Astrocyte (in vitro differentiated cells and primary cell): ENCODE data around the gene PRR5. TPM values are rescaled to one million over a fixed set of nuclear protein-coding genes. Genes with fewer than 3 reads are reported as not detected.

Experiments
- DNase-seq: peaks from one replicate; pipeline ENCODE4 v3.0.0-alpha.2; 2010; ENCODE audit warnings: low read depth
- FAIRE-seq: peaks from 2 replicates; lab custom pipeline; 2011; peaks lifted over from hg19 to GRCh38; lab: Jason Lieb, UNC
- H2AFZ ChIP-seq: 2 replicates; pipeline ENCODE4 v1.6.0; 2012; ENCODE audit warnings: low read depth, low read length, inconsistent platforms
- H3K27ac ChIP-seq: 2 replicates; pipeline ENCODE4 v1.5.1; 2011; ENCODE audit warnings: low read depth, low read length, inconsistent platforms
- H3K27me3 ChIP-seq: 2 replicates; pipeline ENCODE4 v1.6.0; 2011; ENCODE audit warnings: low read length, inconsistent platforms; ENCODE audit not compliant: insufficient read depth
- H3K36me3 ChIP-seq: 2 replicates; pipeline ENCODE4 v1.5.1; 2011; ENCODE audit warnings: low read length, inconsistent platforms; ENCODE audit not compliant: insufficient read depth
- H3K4me1 ChIP-seq: 2 replicates; pipeline ENCODE4 v1.5.1; 2011; ENCODE audit warnings: low read length, inconsistent platforms; ENCODE audit not compliant: insufficient read depth
- H3K4me2 ChIP-seq: 2 replicates; pipeline ENCODE4 v1.6.0; 2012; ENCODE audit warnings: low read length, inconsistent platforms
- H3K4me3 ChIP-seq: 2 replicates; pipeline ENCODE4 v1.5.1; 2011; ENCODE audit warnings: low read depth, mild to moderate bottlenecking, low read length, inconsistent platforms; ENCODE audit not compliant: insufficient read depth
- H3K79me2 ChIP-seq: 2 replicates; pipeline ENCODE4 v1.6.0; 2012; ENCODE audit warnings: mild to moderate bottlenecking, low read length, inconsistent platforms; ENCODE audit not compliant: insufficient read depth
- H3K9ac ChIP-seq: 2 replicates; pipeline ENCODE4 v1.6.0; 2012; ENCODE audit warnings: mild to moderate bottlenecking, low read length, inconsistent platforms
- H3K9me3 ChIP-seq: 2 replicates; pipeline ENCODE4 v1.5.1; 2012; ENCODE audit warnings: low read depth, mild to moderate bottlenecking, low read length, inconsistent platforms; ENCODE audit not compliant: insufficient read depth
- H4K20me1 ChIP-seq: 2 replicates; pipeline ENCODE4 v1.6.0; 2012; ENCODE audit warnings: low read length, inconsistent platforms; ENCODE audit not compliant: insufficient read depth
- H3K27ac Mint-ChIP-seq: one replicate; pipeline ENCODE4 v1.8.0; 2021; ENCODE audit warnings: mild to moderate bottlenecking, mixed read lengths; ENCODE audit not compliant: unreplicated experiment
- H3K27me3 Mint-ChIP-seq: one replicate; pipeline ENCODE4 v1.8.0; 2021; ENCODE audit warnings: low read depth, mixed read lengths; ENCODE audit not compliant: unreplicated experiment
- H3K36me3 Mint-ChIP-seq: one replicate; pipeline ENCODE4 v1.8.0; 2021; ENCODE audit warnings: low read depth, mixed read lengths; ENCODE audit not compliant: unreplicated experiment
- H3K4me1 Mint-ChIP-seq: one replicate; pipeline ENCODE4 v1.8.0; 2021; ENCODE audit warnings: low read depth, mixed read lengths; ENCODE audit not compliant: unreplicated experiment
- H3K4me3 Mint-ChIP-seq: one replicate; pipeline ENCODE4 v1.8.0; 2021; ENCODE audit warnings: mild to moderate bottlenecking, moderate library complexity, mixed read lengths; ENCODE audit not compliant: unreplicated experiment
- H3K9me3 Mint-ChIP-seq: one replicate; pipeline ENCODE4 v1.8.0; 2021; ENCODE audit warnings: mild to moderate bottlenecking, mixed read lengths; ENCODE audit not compliant: unreplicated experiment
- CTCF ChIP-seq: IDR thresholded peaks from 2 replicates; pipeline ENCODE4 v1.5.1; 2011; ENCODE audit warnings: low read depth, mild to moderate bottlenecking, inconsistent platforms, low read length, moderate library complexity; ENCODE audit not compliant: insufficient read depth
- EZH2 ChIP-seq: IDR thresholded peaks from 2 replicates; pipeline ENCODE4 v1.6.1; 2012; ENCODE audit warnings: mild to moderate bottlenecking, low read length, inconsistent platforms; ENCODE audit not compliant: insufficient read depth
- total RNA-seq: library from RNA; stranded (reverse); gene quantifications from 2 replicates; pipeline ENCODE4 v1.2.1, GENCODE V29; 2021

PRR5 gene
- total RNA-seq, 1 donor from 2014 or later: 23.6 TPM

GRCh38 chr22:44755417-44755816, 53.4 kb downstream of the PRR5 start:
- no peak for TF ChIP-seq CTCF
- Histone ChIP-seq H3K36me3 (no peaks in the 10 kb centered on the region), H3K4me2 (no peak overlapping the region), H3K27me3 (peaks cover 28% of the 10 kb centered on the region), H3K4me3 (no peak overlapping the region), H4K20me1 (peaks cover 4% of the 10 kb centered on the region), H3K79me2 (no peaks in the 10 kb centered on the region), H3K4me1 (peaks cover 20% of the 10 kb centered on the region), H2AFZ (no peak overlapping the region), H3K27ac (no peak overlapping the region), H3K9me3 (no peaks in the 10 kb centered on the region), H3K9ac (no peak overlapping the region)
- Mint-ChIP-seq H3K36me3 (no peaks in the 10 kb centered on the region), H3K9me3 (no peaks in the 10 kb centered on the region), H3K27me3 (peaks cover 10% of the 10 kb centered on the region), H3K27ac (no peak overlapping the region), H3K4me1 (peaks cover 18% of the 10 kb centered on the region), H3K4me3 (no peak overlapping the region)
- FAIRE-seq (no peak), DNase-seq (no peak)

- H3K4me3 Mint-ChIP-seq: no peak overlapping the region
- no peak overlapping the region for H2AFZ ChIP-seq
- no peak overlapping the region for H3K27ac ChIP-seq
- H3K4me1 Mint-ChIP-seq: peaks cover 18% of the 10 kb centered on the region
- H3K79me2 ChIP-seq: no peaks in the 10 kb centered on the region
- H3K27me3 Mint-ChIP-seq: peaks cover 10% of the 10 kb centered on the region
- DNase-seq (no peak), FAIRE-seq (no peak)
- H3K9me3 Mint-ChIP-seq: peaks cover under 1% of the 10 kb centered on the region
- TF ChIP-seq EZH2 (no peak), CTCF (no peak)
- H3K4me2 ChIP-seq: no peak overlapping the region
- H3K4me3 ChIP-seq: no peak overlapping the region
- H3K9ac ChIP-seq: no peak overlapping the region
- peaks cover 4% of the 10 kb centered on the region for H4K20me1 ChIP-seq
- H3K27me3 ChIP-seq: peaks cover 33% of the 10 kb centered on the region
- H3K9me3 ChIP-seq: no peaks in the 10 kb centered on the region
- H3K27ac Mint-ChIP-seq: no peak overlapping the region
- no peaks in the 10 kb centered on the region for H3K36me3 Mint-ChIP-seq
- H3K36me3 ChIP-seq: no peaks in the 10 kb centered on the region
- peaks cover 20% of the 10 kb centered on the region for H3K4me1 ChIP-seq
Measured at GRCh38 chr22:44755956-44756361, 54.0 kb downstream of the PRR5 start.

GRCh38 chr22:44758344-44758973, 56.5 kb downstream of the PRR5 start:
- no peak overlapping the region for H3K27ac ChIP-seq
- Mint-ChIP-seq H3K4me1 (peaks cover 16% of the 10 kb centered on the region), H3K9me3 (peaks cover 10% of the 10 kb centered on the region), H3K27me3 (peaks cover 16% of the 10 kb centered on the region), H3K27ac (no peak overlapping the region), H3K36me3 (no peaks in the 10 kb centered on the region), H3K4me3 (no peak overlapping the region)
- H3K9ac ChIP-seq: no peak overlapping the region
- no peaks in the 10 kb centered on the region for H3K36me3 ChIP-seq
- peaks cover 15% of the 10 kb centered on the region for H3K4me1 ChIP-seq
- H4K20me1 ChIP-seq: peaks cover 4% of the 10 kb centered on the region
- no peaks in the 10 kb centered on the region for H3K9me3 ChIP-seq
- no peak for TF ChIP-seq CTCF
- TF ChIP-seq EZH2: no peak
- H3K4me2 ChIP-seq: peak overlapping the region; percentile 18
- H3K4me3 ChIP-seq: no peak overlapping the region
- no peak for FAIRE-seq
- no peak overlapping the region for H2AFZ ChIP-seq
- peak; percentile 58 for DNase-seq
- no peaks in the 10 kb centered on the region for H3K79me2 ChIP-seq
- peaks cover 35% of the 10 kb centered on the region for H3K27me3 ChIP-seq
